GM21529 (cell line): Measurements from ENCODE around the gene NDNF.

Source experiments
- ATAC-seq: cut with Tn5 transposase; IDR thresholded peaks from one replicate; pipeline ENCODE4 v1.9.1; 2021; ENCODE audit not compliant: unreplicated experiment

Gene NDNF

GRCh38 chr4:121072224-121073003 lies at the start of gene NDNF:
NDNF (minus strand) TSS chr4:121072535; CDS start chr4:121045837, 26,698 bp downstream.
- no peak for ATAC-seq

GRCh38 chr4:121119715-121120114 lies 47.4 kb upstream of the NDNF start:
- ATAC-seq = no peak

- ATAC-seq = no peak
These were observed 46.0 kb upstream of the NDNF start for GRCh38 chr4:121118344-121118743.

GRCh38 chr4:121114756-121115155 lies 42.4 kb upstream of the NDNF start:
- no peak for ATAC-seq

- no peak for ATAC-seq
These were observed 40.2 kb upstream of the NDNF start for GRCh38 chr4:121112530-121112929.

GRCh38 chr4:121108557-121108956 lies 36.2 kb upstream of the NDNF start:
- no peak for ATAC-seq

- ATAC-seq = no peak
These were observed 35.2 kb upstream of the NDNF start for GRCh38 chr4:121107507-121107906.

GRCh38 chr4:121100093-121100775 lies 27.9 kb upstream of the NDNF start:
- ATAC-seq = no peak

GRCh38 chr4:121098266-121098665 lies 25.9 kb upstream of the NDNF start:
- ATAC-seq = no peak

GRCh38 chr4:121096629-121097028 lies 24.3 kb upstream of the NDNF start:
- ATAC-seq = no peak

- no peak for ATAC-seq
These were observed 23.9 kb upstream of the NDNF start for GRCh38 chr4:121096191-121096590.

- ATAC-seq = no peak
These were observed 22.1 kb upstream of the NDNF start for GRCh38 chr4:121094297-121094966.

- no peak for ATAC-seq
These were observed 20.9 kb upstream of the NDNF start for GRCh38 chr4:121093261-121093660.

GRCh38 chr4:121091941-121092340 lies 19.6 kb upstream of the NDNF start:
- no peak for ATAC-seq

GRCh38 chr4:121088867-121089266 lies 16.5 kb upstream of the NDNF start:
- ATAC-seq = no peak

- ATAC-seq = no peak
These were observed 7.0 kb upstream of the NDNF start for GRCh38 chr4:121079376-121079775.

- ATAC-seq = no peak
These were observed 5.2 kb upstream of the NDNF start for GRCh38 chr4:121077496-121077895.

- no peak for ATAC-seq
These were observed 4.1 kb upstream of the NDNF start for GRCh38 chr4:121076416-121076815.

- no peak for ATAC-seq
These were observed 1.5 kb upstream of the NDNF start for GRCh38 chr4:121073672-121074381.

GRCh38 chr4:121073004-121073435 lies 685 bp upstream of the NDNF start:
- ATAC-seq = no peak

GRCh38 chr4:121071640-121072223 lies 603 bp downstream of the NDNF start:
- no peak for ATAC-seq
